Right cardiac atrium (tissue), 5 donors: ENCODE measurements around the gene MTR. TPM values are rescaled to one million over a fixed set of nuclear protein-coding genes. Genes with fewer than 3 reads are reported as not detected.

ENCODE experiments used
- ATAC-seq, 2 donors: fragments of 200-7000 bp; cut with Tn5 transposase; one replicate each; pipeline versions ENCODE4 v1.8.0 to v1.9.1; 2020; ENCODE audit warnings: moderate library complexity in 2 of 2, mild to moderate bottlenecking in 1 of 2
- DNase-seq, 3 donors: peaks; one replicate each; pipeline ENCODE4 v3.0.0-alpha.2; 2020
- H3K27ac ChIP-seq: one replicate; pipeline ENCODE4 v1.5.1; 2013; ENCODE audit warnings: mild to moderate bottlenecking, low read length, control low read depth, moderate library complexity
- H3K27me3 ChIP-seq: one replicate; pipeline ENCODE4 v1.6.1; 2013; ENCODE audit not compliant: control insufficient read depth, insufficient read depth
- H3K4me1 ChIP-seq: one replicate; pipeline ENCODE4 v1.6.1; 2013; ENCODE audit warnings: low read length; ENCODE audit not compliant: control insufficient read depth, insufficient read depth
- H3K4me3 ChIP-seq: one replicate; pipeline ENCODE4 v1.5.1; 2013; ENCODE audit warnings: low read length, control low read depth
- H3K9me3 ChIP-seq: one replicate; pipeline ENCODE4 v1.6.1; 2013; ENCODE audit warnings: low read length; ENCODE audit not compliant: control insufficient read depth
- WGBS: extraction: QIAGEN DNeasy Blood & Tissue Kit; methylation state at CpG from one replicate; pipeline ENCODE4 v1.1.7; 2013; 5-methylcytosine and 5-hydroxymethylcytosine counted together
- intact Hi-C, 4 donors: fragments of 100-400 bp; cut with DNase I; formaldehyde crosslinking; loops; one replicate each; pipeline versions ENCODE4 v1.11.0 to v1.14.0; 2022 to 2023
- polyA plus RNA-seq: library from polyadenylated mRNA; stranded (reverse); fragments of 200-250 nt; gene quantifications from one replicate; pipeline ENCODE4 v1.2.3, GENCODE V29; 2013
- total RNA-seq, 4 donors: library from RNA; stranded (reverse); fragmentation: NEBNext Ultra II Directional; extraction: Animal tissue kit (Norgen Biotek cat#: 25700); gene quantifications; one replicate each; pipeline ENCODE4 v1.2.1, GENCODE V29; 2021
- donor health status: healthy with polysubstance abuse.
- donor health status: DM: no; HTN: yes; CAD: no.
- donor health status: DM: no; HTN: no; CAD: no.
- donor health status: DM: no; HTN: yes; CAD: no; lungs with severe emphysema.
- donor health status: DM: yes; HTN: yes; CAD: no.

MTR gene
- total and polyA plus RNA-seq, 5 donors: 9.0 to 54.6 (median 40.4) TPM

GRCh38 chr1:236808005-236808404 is 12.9 kb downstream of the MTR start:
- no peak overlapping the region for H3K4me3 ChIP-seq
- 99% methylated on average over 2 of the region's 2 CpGs for WGBS
- H3K27me3 ChIP-seq: no peaks in the 10 kb centered on the region
- no peaks in the 10 kb centered on the region for H3K9me3 ChIP-seq
- no peaks in the 10 kb centered on the region for H3K4me1 ChIP-seq
- ATAC-seq (no peak), DNase-seq (no peak)
- H3K27ac ChIP-seq: no peak overlapping the region
- intact Hi-C loops: no loop called here

- Histone ChIP-seq H3K27ac (no peak overlapping the region), H3K4me1 (no peaks in the 10 kb centered on the region), H3K4me3 (no peak overlapping the region), H3K9me3 (no peaks in the 10 kb centered on the region), H3K27me3 (no peaks in the 10 kb centered on the region)
- intact Hi-C loops: no loop called here
- DNase-seq (no peak), ATAC-seq (no peak)
- 78% methylated on average over 8 of the region's 8 CpGs for WGBS
Observed at GRCh38 chr1:236808564-236809130, 13.6 kb downstream of the MTR start.

DNA sequence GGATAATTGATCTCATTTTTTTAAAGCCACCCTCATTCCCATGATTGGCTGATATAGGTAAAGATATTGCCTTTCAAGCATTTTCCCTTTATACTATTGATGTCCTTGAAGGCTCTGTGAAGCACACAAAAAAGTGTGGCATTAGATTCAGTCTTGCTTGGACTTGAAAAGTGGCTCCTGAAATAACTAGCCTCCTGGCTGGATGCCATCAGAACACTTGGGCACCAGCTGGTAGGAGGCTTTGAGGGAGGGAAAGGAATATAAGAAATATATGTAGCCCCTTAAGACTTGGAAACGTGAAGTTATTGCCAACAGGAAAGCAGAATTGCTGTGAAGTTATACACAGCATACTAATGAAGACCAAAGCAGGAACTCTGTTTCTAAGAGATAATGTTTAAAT is 14.1 kb downstream of the MTR start:
- Histone ChIP-seq H3K4me3 (no peak overlapping the region), H3K27ac (no peak overlapping the region), H3K4me1 (no peaks in the 10 kb centered on the region), H3K27me3 (no peaks in the 10 kb centered on the region), H3K9me3 (no peaks in the 10 kb centered on the region)
- no peak for DNase-seq
- no peak for ATAC-seq
- WGBS: 50% methylated on average over 1 of the region's 1 CpG
- intact Hi-C loops: no loop called here

DNA sequence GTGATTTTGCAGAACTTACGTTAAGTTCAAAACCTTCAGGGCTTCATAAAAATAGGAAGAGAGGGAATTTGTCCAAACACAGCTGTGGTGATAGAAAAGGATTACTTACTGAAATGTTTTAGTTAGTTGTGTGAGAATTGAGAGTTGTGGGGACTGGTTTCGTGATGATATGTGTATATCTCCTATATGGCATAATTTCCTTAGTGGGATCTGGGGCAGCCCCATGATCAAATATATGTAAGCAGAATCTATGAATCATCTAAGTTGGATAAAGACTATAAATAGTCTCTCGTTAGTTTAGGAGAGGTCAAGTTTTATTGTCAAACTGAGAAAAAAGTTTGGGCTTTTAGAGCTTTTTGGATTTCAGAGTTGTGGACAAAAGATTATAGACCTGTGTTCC is 14.9 kb downstream of the MTR start:
- 95% methylated on average over 3 of the region's 3 CpGs for WGBS
- no peak for ATAC-seq
- Histone ChIP-seq H3K4me3 (no peak overlapping the region), H3K4me1 (no peaks in the 10 kb centered on the region), H3K27me3 (no peaks in the 10 kb centered on the region), H3K9me3 (no peaks in the 10 kb centered on the region), H3K27ac (no peak overlapping the region)
- no peak for DNase-seq
- intact Hi-C loops: no loop called here

- Histone ChIP-seq H3K27ac (no peak overlapping the region), H3K27me3 (no peaks in the 10 kb centered on the region), H3K9me3 (no peaks in the 10 kb centered on the region), H3K4me3 (no peak overlapping the region), H3K4me1 (no peaks in the 10 kb centered on the region)
- 84% methylated on average over 5 of the region's 5 CpGs for WGBS
- intact Hi-C loops: no loop called here
- DNase-seq (no peak), ATAC-seq (no peak)
Observed at GRCh38 chr1:236812334-236813030, 17.4 kb downstream of the MTR start.

DNA sequence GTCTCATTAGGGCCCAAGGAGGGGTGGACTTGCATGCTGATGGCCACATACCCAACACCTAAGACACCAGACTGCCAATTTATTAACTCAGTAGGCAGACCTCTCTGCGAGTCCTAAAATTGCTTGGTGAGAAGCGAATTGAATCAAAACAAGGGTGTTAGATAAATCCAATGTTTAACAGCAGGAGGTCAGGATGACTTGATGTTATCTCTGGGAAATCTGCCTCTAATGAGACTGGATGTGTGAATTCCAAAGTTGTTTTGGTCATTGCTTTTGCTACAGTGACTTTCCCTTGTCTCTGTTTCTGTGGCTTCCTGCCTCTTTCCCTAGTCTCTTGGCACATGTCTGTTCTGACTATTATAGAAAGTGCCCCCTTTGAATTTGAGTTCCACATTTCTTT is 20.8 kb downstream of the MTR start:
- intact Hi-C loops: no loop called here
- 81% methylated on average over 2 of the region's 2 CpGs for WGBS

GRCh38 chr1:236819856-236820255 is 24.8 kb downstream of the MTR start:
- 91% methylated on average over 9 of the region's 9 CpGs for WGBS
- DNase-seq (no peak), ATAC-seq (no peak)
- Histone ChIP-seq H3K27me3 (no peaks in the 10 kb centered on the region), H3K4me1 (peaks cover 1% of the 10 kb centered on the region), H3K9me3 (no peaks in the 10 kb centered on the region), H3K27ac (no peak overlapping the region), H3K4me3 (no peak overlapping the region)
- intact Hi-C loops: no loop called here

More for the DNA sequence above, 20.8 kb downstream of the MTR start:
- Histone ChIP-seq H3K9me3 (no peaks in the 10 kb centered on the region), H3K27ac (no peak overlapping the region), H3K27me3 (no peaks in the 10 kb centered on the region), H3K4me3 (no peak overlapping the region), H3K4me1 (no peaks in the 10 kb centered on the region)
- ATAC-seq: no peak
- no peak for DNase-seq

GRCh38 chr1:236821091-236821627 is 26.1 kb downstream of the MTR start:
- no peak for DNase-seq
- 66% methylated on average over 6 of the region's 6 CpGs for WGBS
- Histone ChIP-seq H3K4me3 (no peak overlapping the region), H3K27ac (no peak overlapping the region), H3K9me3 (no peaks in the 10 kb centered on the region), H3K27me3 (no peaks in the 10 kb centered on the region), H3K4me1 (peaks cover 1% of the 10 kb centered on the region)
- no peak for ATAC-seq
- intact Hi-C loops: no loop called here

DNA sequence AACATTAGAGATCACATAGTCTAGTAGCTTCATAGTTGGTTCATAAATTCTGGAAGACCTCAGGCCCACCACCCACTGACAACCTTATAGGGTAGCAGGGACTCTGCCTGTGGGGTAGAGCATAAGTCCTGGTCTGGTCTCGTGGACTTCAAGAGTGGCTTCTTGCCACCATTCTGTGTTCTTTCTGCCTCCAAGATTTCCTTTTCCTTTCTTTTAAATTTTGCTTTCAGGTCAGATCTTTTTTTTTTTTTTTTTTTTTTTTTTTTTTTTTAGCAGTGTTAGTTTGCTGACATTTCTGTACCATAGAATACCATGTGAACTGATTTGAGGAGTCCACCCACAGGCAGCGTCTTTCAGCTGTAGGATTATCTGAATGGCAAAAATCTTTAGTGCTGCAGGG is 28.5 kb downstream of the MTR start:
- H3K27me3 ChIP-seq: no peaks in the 10 kb centered on the region
- H3K4me3 ChIP-seq: no peak overlapping the region
- DNase-seq (no peak), ATAC-seq (no peak)
- no peaks in the 10 kb centered on the region for H3K9me3 ChIP-seq
- intact Hi-C loops: no loop called here
- H3K27ac ChIP-seq: no peak overlapping the region
- peaks cover 1% of the 10 kb centered on the region for H3K4me1 ChIP-seq
- 95% methylated on average over 2 of the region's 2 CpGs for WGBS

GRCh38 chr1:236829085-236829484 is 34.0 kb downstream of the MTR start:
- DNase-seq (no peak), ATAC-seq (no peak)
- no peaks in the 10 kb centered on the region for H3K4me1 ChIP-seq
- H3K27me3 ChIP-seq: no peaks in the 10 kb centered on the region
- intact Hi-C loops: no loop called here
- no peaks in the 10 kb centered on the region for H3K9me3 ChIP-seq
- H3K27ac ChIP-seq: no peak overlapping the region
- 90% methylated on average over 3 of the region's 3 CpGs for WGBS
- no peak overlapping the region for H3K4me3 ChIP-seq

- WGBS: 28% methylated on average over 3 of the region's 3 CpGs
- Histone ChIP-seq H3K27me3 (no peaks in the 10 kb centered on the region), H3K4me1 (no peaks in the 10 kb centered on the region), H3K9me3 (no peaks in the 10 kb centered on the region), H3K4me3 (no peak overlapping the region), H3K27ac (no peak overlapping the region)
- ATAC-seq (peak; percentile 45 to 51), DNase-seq (no peak)
- intact Hi-C loops: no loop called here
Observed at GRCh38 chr1:236830116-236830515, 35.0 kb downstream of the MTR start.
